Naive B cell (primary cell): ENCODE results near the gene USP34. TPM values are rescaled to one million over a fixed set of nuclear protein-coding genes. Genes with fewer than 3 reads are reported as not detected.
A peak's percentile ranks its signal among the peaks of the same experiment; 100 is the strongest.

Experiments
- ATAC-seq, 2 donors: fragments of 150-1000 bp; cut with Tn5 transposase; 2 replicates each; pipeline ENCODE4 v1.10.0; 2021; ENCODE audit warnings: low read depth in 2 of 2, mild to moderate bottlenecking in 2 of 2, moderate library complexity in 2 of 2
- DNase-seq: peaks from one replicate; pipeline ENCODE4 v3.0.0; 2022
- H3K27ac Mint-ChIP-seq, 6 donors: one replicate each; pipeline ENCODE4 v1.8.0; 2020 to 2022; ENCODE audit warnings: mild to moderate bottlenecking in 6 of 6, mixed read lengths in 6 of 6, moderate library complexity in 5 of 6, inconsistent platforms in 2 of 6
- H3K27me3 Mint-ChIP-seq, 3 donors: one replicate each; pipeline ENCODE4 v1.8.0; 2021 to 2022; ENCODE audit warnings: mixed read lengths in 3 of 3, mild to moderate bottlenecking in 1 of 3
- H3K36me3 Mint-ChIP-seq, 2 donors: one replicate each; pipeline ENCODE4 v1.8.0; 2020 to 2022; ENCODE audit warnings: mixed read lengths in 2 of 2, inconsistent platforms in 1 of 2, mild to moderate bottlenecking in 1 of 2
- H3K4me1 Mint-ChIP-seq, 3 donors: one replicate each; pipeline ENCODE4 v1.8.0; 2020 to 2022; ENCODE audit warnings: mixed read lengths in 3 of 3, inconsistent platforms in 1 of 3, mild to moderate bottlenecking in 1 of 3, moderate library complexity in 1 of 3
- H3K4me3 Mint-ChIP-seq, 8 donors: one replicate each; pipeline ENCODE4 v1.8.0; 2020 to 2022; ENCODE audit warnings: mild to moderate bottlenecking in 8 of 8, mixed read lengths in 8 of 8, moderate library complexity in 8 of 8, inconsistent platforms in 2 of 8
- H3K9me3 Mint-ChIP-seq, 7 donors: one replicate each; pipeline ENCODE4 v1.8.0; 2020 to 2022; ENCODE audit warnings: mixed read lengths in 7 of 7, mild to moderate bottlenecking in 5 of 7, inconsistent platforms in 2 of 7, moderate library complexity in 1 of 7
- polyA plus RNA-seq, 6 donors: library from polyadenylated mRNA; unstranded; fragments of 300-500 nt; fragmentation: Illumina TruSeq; gene quantifications; one replicate each; pipeline ENCODE4 v1.2.3, GENCODE V29; 2021; ENCODE audit warnings: low read depth in 6 of 6

Gene USP34
- polyA plus RNA-seq, 6 donors from 2014 or later = 16.1 to 26.9 (median 21.4) TPM

DNA sequence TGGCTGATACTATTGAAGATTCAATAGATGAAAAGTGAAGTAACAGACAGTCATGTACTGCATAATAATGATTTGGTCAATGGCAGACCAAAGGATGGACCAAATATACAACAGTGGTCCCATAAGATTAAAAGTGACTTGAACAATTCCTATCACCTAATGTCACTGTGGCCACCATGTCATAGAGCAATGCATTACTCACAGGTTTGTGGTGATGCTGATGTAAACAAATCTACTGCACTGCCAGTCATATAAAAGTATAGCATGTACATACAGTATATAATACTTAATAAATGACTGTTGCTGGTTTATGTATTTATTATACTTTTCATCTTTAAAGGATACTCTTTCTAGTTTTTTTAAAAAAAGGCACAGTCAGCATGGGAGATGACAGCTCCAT lies 99.9 kb downstream of the USP34 start:
- peaks cover 0 to 23% (median 23%) of the 10 kb centered on the region in 3 donors for H3K4me1 Mint-ChIP-seq
- no peaks in the 10 kb centered on the region for H3K27me3 Mint-ChIP-seq
- peak overlapping the region in 1 of 6 donors; percentile 80 for H3K27ac Mint-ChIP-seq
- H3K4me3 Mint-ChIP-seq = no peak overlapping the region
- no peak for ATAC-seq
- DNase-seq = no peak
- peaks cover 13 to 16% of the 10 kb centered on the region in 2 donors for H3K36me3 Mint-ChIP-seq
- no peaks in the 10 kb centered on the region for H3K9me3 Mint-ChIP-seq

DNA sequence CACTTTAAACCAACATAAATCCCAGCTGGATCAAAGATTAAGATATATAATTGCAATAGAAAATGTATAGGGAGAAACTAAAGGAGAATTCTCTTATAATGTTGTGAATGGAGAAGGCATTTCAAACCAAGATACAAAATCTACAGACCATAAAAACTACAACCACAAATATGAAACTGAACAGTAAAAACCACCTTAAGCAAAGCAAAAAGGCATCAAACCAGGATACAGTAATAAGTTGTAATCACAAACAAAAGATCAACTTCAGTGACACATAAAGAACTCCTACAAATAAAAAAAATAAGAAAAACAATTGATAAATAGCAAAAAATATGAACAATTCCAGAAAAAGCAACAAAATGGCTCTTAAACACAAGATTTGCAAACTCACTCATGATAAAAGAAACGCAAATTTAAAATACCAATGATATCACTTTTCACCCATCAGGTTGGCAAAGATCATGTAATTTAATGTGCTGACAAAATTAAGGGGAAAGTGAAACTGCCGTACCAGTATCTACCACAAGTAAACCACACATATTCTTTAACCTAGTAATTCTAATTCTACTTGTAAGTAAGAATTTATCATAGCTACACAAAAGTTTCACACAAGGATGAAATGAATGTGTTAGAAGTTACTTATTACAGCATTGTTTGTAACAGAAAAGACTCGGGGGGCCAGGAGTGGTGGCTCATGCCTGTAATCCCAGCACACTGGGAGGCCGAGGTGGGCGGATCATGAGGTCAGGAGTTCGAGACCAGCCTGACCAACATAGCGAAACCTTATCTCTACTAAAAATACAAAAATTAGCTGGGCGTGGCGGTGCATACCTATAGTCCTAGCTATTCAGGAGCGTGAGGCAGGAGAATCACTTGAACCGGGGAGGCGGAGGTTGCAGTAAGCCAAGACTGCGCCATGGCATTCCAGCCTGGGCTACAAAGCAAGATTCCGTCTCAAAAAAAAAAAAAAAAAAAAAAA lies 101.9 kb downstream of the USP34 start:
- no peak overlapping the region for H3K4me3 Mint-ChIP-seq
- H3K9me3 Mint-ChIP-seq = no peaks in the 10 kb centered on the region
- H3K27ac Mint-ChIP-seq = peak overlapping the region in 4 of 6 donors; percentile 39 to 88 (median 64)
- no peaks in the 10 kb centered on the region for H3K27me3 Mint-ChIP-seq
- DNase-seq (no peak), ATAC-seq (no peak)
- peaks cover 5 to 29% (median 23%) of the 10 kb centered on the region in 3 donors for H3K4me1 Mint-ChIP-seq
- H3K36me3 Mint-ChIP-seq = peaks cover 1 to 11% of the 10 kb centered on the region in 2 donors

DNA sequence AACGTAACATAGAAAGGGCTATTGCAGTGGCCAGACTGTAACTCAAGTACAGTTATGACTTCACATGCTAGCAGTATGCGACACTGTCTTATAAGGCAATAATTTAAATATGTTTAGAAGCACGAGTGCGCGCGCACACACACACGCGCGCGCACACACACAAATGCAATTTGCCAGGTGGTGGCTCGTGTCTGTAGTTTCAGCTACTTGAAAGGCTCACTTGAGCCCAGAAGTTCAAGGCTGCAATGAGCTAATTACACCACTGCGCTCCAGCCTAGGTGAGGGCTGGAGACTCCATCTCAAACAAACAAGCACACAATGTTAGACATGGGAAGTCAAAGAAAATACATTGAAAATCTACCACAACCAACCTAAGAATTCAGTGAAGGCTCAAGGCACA lies 103.7 kb downstream of the USP34 start:
- Mint-ChIP-seq H3K9me3 (peaks cover 0 to 1% (median 0%) of the 10 kb centered on the region in 7 donors), H3K4me1 (peaks cover 8 to 29% (median 25%) of the 10 kb centered on the region in 3 donors), H3K27ac (no peak overlapping the region), H3K27me3 (no peaks in the 10 kb centered on the region), H3K4me3 (no peak overlapping the region), H3K36me3 (peaks cover 12 to 29% of the 10 kb centered on the region in 2 donors)
- ATAC-seq (no peak), DNase-seq (no peak)

DNA sequence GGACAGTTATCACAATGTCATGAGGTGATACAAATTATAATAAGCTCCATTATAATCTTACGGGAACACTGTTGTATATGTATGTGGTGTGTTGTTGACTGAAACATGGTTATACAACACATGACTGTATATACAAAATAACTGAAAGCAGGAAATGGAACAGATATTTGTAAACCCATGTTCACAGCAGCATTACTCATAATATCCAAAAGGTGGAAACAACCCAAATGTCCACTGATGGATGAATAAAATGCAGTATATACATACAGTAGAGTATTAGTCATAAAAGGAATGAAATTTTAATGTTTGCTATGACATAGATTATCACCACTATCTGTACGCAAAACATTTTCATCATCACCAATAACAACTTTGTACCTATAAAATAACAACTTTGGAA lies 107.3 kb downstream of the USP34 start:
- H3K4me1 Mint-ChIP-seq = peaks cover 21 to 27% (median 24%) of the 10 kb centered on the region in 3 donors

DNA sequence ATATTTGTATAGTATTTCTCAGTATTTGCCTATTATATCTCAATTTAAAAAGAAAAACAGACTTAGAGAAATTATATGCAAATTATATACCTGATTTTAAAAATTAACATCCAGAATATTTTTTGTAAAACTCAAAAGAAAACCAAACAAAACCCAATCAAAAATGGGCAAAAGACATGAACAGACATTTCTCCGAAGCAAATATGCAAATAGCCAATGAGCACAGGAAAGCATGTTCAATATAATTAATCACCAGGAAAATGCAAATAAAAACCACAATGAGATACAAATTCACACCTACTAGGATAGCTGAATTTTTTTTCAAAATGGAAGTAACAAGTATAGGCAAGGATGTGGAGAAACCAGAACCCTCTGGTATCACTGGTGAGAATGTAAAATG lies 108.0 kb downstream of the USP34 start:
- DNase-seq (no peak), ATAC-seq (no peak)
- Mint-ChIP-seq H3K27ac (peak overlapping the region in 1 of 6 donors; percentile 62), H3K9me3 (peaks cover 0 to 3% (median 0%) of the 10 kb centered on the region in 7 donors), H3K4me1 (peaks cover 20 to 24% (median 24%) of the 10 kb centered on the region in 3 donors), H3K36me3 (peaks cover 13 to 39% of the 10 kb centered on the region in 2 donors), H3K27me3 (no peaks in the 10 kb centered on the region), H3K4me3 (no peak overlapping the region)

More for the DNA sequence above, 107.3 kb downstream of the USP34 start:
- peaks cover 0 to 3% (median 0%) of the 10 kb centered on the region in 7 donors for H3K9me3 Mint-ChIP-seq
- ATAC-seq = no peak
- peaks cover 13 to 36% of the 10 kb centered on the region in 2 donors for H3K36me3 Mint-ChIP-seq
- no peak for DNase-seq
- peak overlapping the region in 1 of 6 donors; percentile 13 for H3K27ac Mint-ChIP-seq
- no peak overlapping the region for H3K4me3 Mint-ChIP-seq
- H3K27me3 Mint-ChIP-seq = no peaks in the 10 kb centered on the region

- no peak overlapping the region for H3K4me3 Mint-ChIP-seq
- H3K4me1 Mint-ChIP-seq = peaks cover 30 to 34% (median 33%) of the 10 kb centered on the region in 3 donors
- H3K27me3 Mint-ChIP-seq = no peaks in the 10 kb centered on the region
- peaks cover 0 to 3% (median 0%) of the 10 kb centered on the region in 7 donors for H3K9me3 Mint-ChIP-seq
- DNase-seq (no peak), ATAC-seq (no peak)
- H3K27ac Mint-ChIP-seq = peak overlapping the region in 1 of 6 donors; percentile 62
- peaks cover 21 to 35% of the 10 kb centered on the region in 2 donors for H3K36me3 Mint-ChIP-seq
Observed at GRCh38 chr2:61361068-61361467, 109.8 kb downstream of the USP34 start.

DNA sequence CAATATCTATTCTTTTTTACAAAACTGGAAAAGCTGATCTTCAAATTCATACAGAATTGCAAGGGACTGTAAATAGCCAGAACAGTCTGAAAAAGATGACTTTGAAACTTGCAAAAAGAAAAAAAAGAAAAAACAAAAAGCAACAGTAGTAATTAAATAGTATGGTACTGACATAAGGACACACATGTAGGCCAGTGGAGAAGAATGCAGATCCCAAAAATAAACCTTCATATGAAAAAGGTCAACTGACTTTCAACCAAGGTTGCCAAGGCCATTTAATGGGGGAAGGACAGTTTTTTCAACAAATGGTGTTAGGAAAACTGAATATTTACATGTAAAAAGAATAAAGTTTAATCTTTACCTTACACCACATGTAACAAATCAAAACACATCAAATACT lies 111.8 kb downstream of the USP34 start:
- ATAC-seq = no peak
- peaks cover 0 to 3% (median 1%) of the 10 kb centered on the region in 7 donors for H3K9me3 Mint-ChIP-seq
- no peaks in the 10 kb centered on the region for H3K27me3 Mint-ChIP-seq
- no peak overlapping the region for H3K4me3 Mint-ChIP-seq
- no peak overlapping the region for H3K27ac Mint-ChIP-seq
- peaks cover 24 to 36% of the 10 kb centered on the region in 2 donors for H3K36me3 Mint-ChIP-seq
- H3K4me1 Mint-ChIP-seq = peaks cover 30 to 35% (median 34%) of the 10 kb centered on the region in 3 donors
- no peak for DNase-seq

DNA sequence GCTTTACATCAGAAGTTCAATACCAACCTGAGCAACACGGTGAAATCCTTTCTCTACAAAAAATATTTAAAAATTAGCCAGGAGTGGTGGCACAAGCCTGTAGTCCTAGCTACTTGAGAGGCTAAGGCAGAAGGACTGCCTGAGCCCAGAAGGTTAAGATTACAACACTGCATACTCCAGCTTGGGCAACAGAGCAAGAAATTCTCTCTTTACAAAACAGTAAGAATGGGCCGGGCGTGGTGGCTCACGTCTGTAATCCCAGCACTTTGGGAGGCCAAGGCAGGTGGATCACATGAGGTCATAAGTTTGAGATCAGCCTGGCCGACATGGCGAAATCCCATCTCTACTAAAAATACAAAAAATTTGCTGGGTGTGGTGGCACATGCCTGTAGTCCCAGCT lies 113.2 kb downstream of the USP34 start:
- Mint-ChIP-seq H3K27me3 (no peaks in the 10 kb centered on the region), H3K36me3 (peaks cover 26 to 33% of the 10 kb centered on the region in 2 donors), H3K4me3 (no peak overlapping the region), H3K4me1 (peaks cover 30 to 42% (median 38%) of the 10 kb centered on the region in 3 donors), H3K9me3 (peaks cover 5 to 8% (median 7%) of the 10 kb centered on the region in 7 donors), H3K27ac (no peak overlapping the region)
- ATAC-seq (no peak), DNase-seq (no peak)

GRCh38 chr2:61356958-61357350 lies 113.9 kb downstream of the USP34 start:
- H3K4me3 Mint-ChIP-seq = no peak overlapping the region
- H3K4me1 Mint-ChIP-seq = peaks cover 26 to 46% (median 34%) of the 10 kb centered on the region in 3 donors
- H3K9me3 Mint-ChIP-seq = peaks cover 5 to 8% (median 7%) of the 10 kb centered on the region in 7 donors
- DNase-seq = no peak
- H3K27me3 Mint-ChIP-seq = no peaks in the 10 kb centered on the region
- peaks cover 19 to 29% of the 10 kb centered on the region in 2 donors for H3K36me3 Mint-ChIP-seq
- peak overlapping the region in 1 of 6 donors; percentile 7 for H3K27ac Mint-ChIP-seq
- ATAC-seq = no peak

DNA sequence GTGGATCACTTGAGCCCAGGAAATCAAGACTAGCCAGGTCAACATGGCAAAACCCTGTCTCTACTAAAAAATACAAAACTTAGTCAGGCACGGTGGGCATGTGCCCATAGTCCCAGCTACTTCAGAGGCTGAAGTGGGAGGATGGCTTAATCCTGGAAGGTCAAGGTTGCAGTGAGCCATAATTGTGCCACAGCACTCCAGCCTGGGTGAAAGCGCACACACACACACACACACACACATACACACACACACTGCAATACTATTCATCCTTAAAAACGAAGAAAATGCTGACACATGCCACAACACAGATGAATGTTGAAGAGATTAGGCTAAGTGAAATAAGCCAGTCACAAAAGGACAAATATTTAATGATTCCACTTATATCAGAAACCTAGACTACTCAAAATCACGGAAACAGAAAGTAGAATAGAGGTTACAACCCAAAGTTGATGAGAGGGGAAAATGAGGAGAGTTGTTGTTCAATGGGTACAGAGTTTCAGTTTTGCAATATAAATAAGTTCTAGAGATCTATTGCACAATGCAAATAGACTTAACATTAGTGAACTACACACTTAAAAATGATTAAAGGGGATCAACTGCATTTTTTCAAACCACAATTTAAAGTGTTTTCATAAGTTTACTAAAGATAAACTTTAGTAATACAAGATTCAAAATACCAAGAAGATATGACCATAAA lies 114.5 kb downstream of the USP34 start:
- Mint-ChIP-seq H3K4me1 (peaks cover 24 to 43% (median 32%) of the 10 kb centered on the region in 3 donors), H3K27me3 (no peaks in the 10 kb centered on the region), H3K27ac (peak overlapping the region in 1 of 6 donors; percentile 49), H3K9me3 (peaks cover 5 to 8% (median 7%) of the 10 kb centered on the region in 7 donors), H3K36me3 (peaks cover 19 to 29% of the 10 kb centered on the region in 2 donors), H3K4me3 (no peak overlapping the region)
- DNase-seq (no peak), ATAC-seq (no peak)

GRCh38 chr2:61354543-61355197 lies 116.2 kb downstream of the USP34 start:
- peaks cover 5 to 8% (median 6%) of the 10 kb centered on the region in 7 donors for H3K9me3 Mint-ChIP-seq
- ATAC-seq (no peak), DNase-seq (no peak)
- H3K27me3 Mint-ChIP-seq = no peaks in the 10 kb centered on the region
- H3K27ac Mint-ChIP-seq = peak overlapping the region in 1 of 6 donors; percentile 65
- peaks cover 25 to 29% of the 10 kb centered on the region in 2 donors for H3K36me3 Mint-ChIP-seq
- peaks cover 14 to 38% (median 26%) of the 10 kb centered on the region in 3 donors for H3K4me1 Mint-ChIP-seq
- H3K4me3 Mint-ChIP-seq = no peak overlapping the region

GRCh38 chr2:61353909-61354308 lies 117.0 kb downstream of the USP34 start:
- peak overlapping the region in 1 of 8 donors; percentile 47 for H3K4me3 Mint-ChIP-seq
- DNase-seq (no peak), ATAC-seq (no peak)
- peaks cover 5 to 8% (median 6%) of the 10 kb centered on the region in 7 donors for H3K9me3 Mint-ChIP-seq
- H3K27me3 Mint-ChIP-seq = no peaks in the 10 kb centered on the region
- peaks cover 25% of the 10 kb centered on the region in 2 donors for H3K36me3 Mint-ChIP-seq
- H3K27ac Mint-ChIP-seq = no peak overlapping the region
- H3K4me1 Mint-ChIP-seq = peaks cover 10 to 37% (median 23%) of the 10 kb centered on the region in 3 donors

- ATAC-seq (no peak), DNase-seq (no peak)
- H3K9me3 Mint-ChIP-seq = peaks cover 5 to 8% (median 6%) of the 10 kb centered on the region in 7 donors
- H3K4me1 Mint-ChIP-seq = peaks cover 0 to 19% (median 9%) of the 10 kb centered on the region in 3 donors
- no peaks in the 10 kb centered on the region for H3K27me3 Mint-ChIP-seq
- H3K27ac Mint-ChIP-seq = no peak overlapping the region
- no peak overlapping the region for H3K4me3 Mint-ChIP-seq
- H3K36me3 Mint-ChIP-seq = peaks cover 25 to 27% of the 10 kb centered on the region in 2 donors
Observed at GRCh38 chr2:61350777-61351176, 120.1 kb downstream of the USP34 start.
